Measurements from ENCODE around the gene PARD6G. TPM values are rescaled to one million over a fixed set of nuclear protein-coding genes. Genes with fewer than 3 reads are reported as not detected.

PARD6G gene
- total and polyA plus RNA-seq, 9 of the 15 experiments (the other 6 are each of a cell fraction or from before 2014, with no cell fraction given) = 0.03 to 1.2 (median 0.26) TPM

- Histone ChIP-seq H3K79me2 (ENCODE audit: control insufficient read depth, insufficient read depth, low read length) (no peaks in the 10 kb centered on the region), H4K20me1 (replicated peaks; ENCODE audit: control insufficient read depth, insufficient read depth, low read length) (no peaks in the 10 kb centered on the region), H3K4me1 (replicated peaks in 1 of 2; ENCODE audit: control insufficient read depth in 2 of 2, insufficient read depth in 2 of 2, low read length in 2 of 2) (no peaks in the 10 kb centered on the region), H3K4me3 (no peak overlapping the region), H3K27me3 (ENCODE audit: control insufficient read depth in 2 of 2, insufficient read depth in 2 of 2, low read length in 2 of 2) (peaks cover 11 to 50% of the 10 kb centered on the region in 2 experiments; a peak in 4 of 5 replicates), H3K36me3 (ENCODE audit: control insufficient read depth, insufficient read depth, low read length) (no peaks in the 10 kb centered on the region), H3K4me2 (ENCODE audit: insufficient read depth, low read length) (no peak overlapping the region), H2AFZ (ENCODE audit: low read depth, low read length) (no peak overlapping the region), H3K27ac (ENCODE audit: extremely low read depth, low read depth, low read length) (no peak overlapping the region), H3K9me3 (replicated peaks; ENCODE audit: control insufficient read depth, insufficient read depth, low read depth, low read length) (no peaks in the 10 kb centered on the region), H3K9me1 (ENCODE audit: control insufficient read depth, insufficient read depth, low read length) (no peaks in the 10 kb centered on the region), H3K9ac (ENCODE audit: insufficient read depth in 1 of 2, low read depth in 2 of 2, low read length in 2 of 2) (no peak overlapping the region)
- ATAC-seq (no peak), DNase-seq (ENCODE audit: extremely low read depth in 1 of 4, low spot score in 3 of 4) (no peak), FAIRE-seq (no peak)
- WGBS (ENCODE audit: insufficient coverage, low coverage, missing lambda C conversion rate) = 5% methylated on average over 8 of the region's 13 CpGs
- in situ Hi-C loops (cut with MboI) = no loop called here
- intact Hi-C loops (cut with micrococcal nuclease) = no loop called here
- CTCF ChIA-PET (ENCODE audit: low intra/inter-chr PET ratio) = interaction anchor here (0.6 kb wide), 1 partner anchor 17 kb away, joined by 5 read pairs; no protein-coding TSS in a partner anchor
- TF ChIP-seq THRB (CRISPR knock-in tag; conservative IDR thresholded peaks at IDR 0.05) (no peak), ZNF766 (CRISPR knock-in tag; conservative IDR thresholded peaks at IDR 0.05) (no peak), MAFK (IDR thresholded peaks at IDR 0.05; ENCODE audit: low read length) (no peak), HNRNPLL (IDR thresholded peaks at IDR 0.05; ENCODE audit: low read depth, low read length, poor library complexity, severe bottlenecking) (no peak), ZNF318 (IDR thresholded peaks at IDR 0.05; ENCODE audit: borderline replicate concordance in 1 of 2, low read depth in 1 of 2) (no peak), TFAM (CRISPR knock-in tag; conservative IDR thresholded peaks at IDR 0.05) (no peak)
- BruUV-seq (replicated peaks) = no TSS peak
- POLR2A ChIA-PET = no interaction called here
Measured at GRCh38 chr18:80196528-80197320, 50.6 kb downstream of the PARD6G start.
